ENCODE data around the gene NRBP1.

The NRBP1 gene

GRCh38 chr2:27400348-27401135 is 27.9 kb upstream of the NRBP1 start:
- no peak for TF ChIP-seq SPI1 (IDR thresholded peaks at IDR 0.05; ENCODE audit: borderline replicate concordance, low read depth)
- no peak for TF ChIP-seq POLR2AphosphoS5 (IDR thresholded peaks at IDR 0.05; ENCODE audit: low read depth)
- TF ChIP-seq, protein P1, sequence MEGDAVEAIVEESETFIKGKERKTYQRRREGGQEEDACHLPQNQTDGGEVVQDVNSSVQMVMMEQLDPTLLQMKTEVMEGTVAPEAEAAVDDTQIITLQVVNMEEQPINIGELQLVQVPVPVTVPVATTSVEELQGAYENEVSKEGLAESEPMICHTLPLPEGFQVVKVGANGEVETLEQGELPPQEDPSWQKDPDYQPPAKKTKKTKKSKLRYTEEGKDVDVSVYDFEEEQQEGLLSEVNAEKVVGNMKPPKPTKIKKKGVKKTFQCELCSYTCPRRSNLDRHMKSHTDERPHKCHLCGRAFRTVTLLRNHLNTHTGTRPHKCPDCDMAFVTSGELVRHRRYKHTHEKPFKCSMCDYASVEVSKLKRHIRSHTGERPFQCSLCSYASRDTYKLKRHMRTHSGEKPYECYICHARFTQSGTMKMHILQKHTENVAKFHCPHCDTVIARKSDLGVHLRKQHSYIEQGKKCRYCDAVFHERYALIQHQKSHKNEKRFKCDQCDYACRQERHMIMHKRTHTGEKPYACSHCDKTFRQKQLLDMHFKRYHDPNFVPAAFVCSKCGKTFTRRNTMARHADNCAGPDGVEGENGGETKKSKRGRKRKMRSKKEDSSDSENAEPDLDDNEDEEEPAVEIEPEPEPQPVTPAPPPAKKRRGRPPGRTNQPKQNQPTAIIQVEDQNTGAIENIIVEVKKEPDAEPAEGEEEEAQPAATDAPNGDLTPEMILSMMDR (IDR thresholded peaks at IDR 0.05; ENCODE audit: insufficient read depth, low read length), result no peak
- no peak for TF ChIP-seq GABPA (IDR thresholded peaks at IDR 0.05; ENCODE audit: low read depth)
- TF ChIP-seq REST (IDR thresholded peaks at IDR 0.05; ENCODE audit: insufficient replicate concordance, low read depth), result no peak
- no peak for DNase-seq (ENCODE audit: low read depth in 1 of 2, low spot score in 1 of 2)
- H3K27ac ChIP-seq (replicated peaks), result no peak overlapping the region
- no peak overlapping the region for H3K4me3 ChIP-seq (replicated peaks; ENCODE audit: insufficient read depth, low read length)
- no peaks in the 10 kb centered on the region for H3K27me3 ChIP-seq (ENCODE audit: insufficient read depth, poor library complexity, severe bottlenecking)

DNA sequence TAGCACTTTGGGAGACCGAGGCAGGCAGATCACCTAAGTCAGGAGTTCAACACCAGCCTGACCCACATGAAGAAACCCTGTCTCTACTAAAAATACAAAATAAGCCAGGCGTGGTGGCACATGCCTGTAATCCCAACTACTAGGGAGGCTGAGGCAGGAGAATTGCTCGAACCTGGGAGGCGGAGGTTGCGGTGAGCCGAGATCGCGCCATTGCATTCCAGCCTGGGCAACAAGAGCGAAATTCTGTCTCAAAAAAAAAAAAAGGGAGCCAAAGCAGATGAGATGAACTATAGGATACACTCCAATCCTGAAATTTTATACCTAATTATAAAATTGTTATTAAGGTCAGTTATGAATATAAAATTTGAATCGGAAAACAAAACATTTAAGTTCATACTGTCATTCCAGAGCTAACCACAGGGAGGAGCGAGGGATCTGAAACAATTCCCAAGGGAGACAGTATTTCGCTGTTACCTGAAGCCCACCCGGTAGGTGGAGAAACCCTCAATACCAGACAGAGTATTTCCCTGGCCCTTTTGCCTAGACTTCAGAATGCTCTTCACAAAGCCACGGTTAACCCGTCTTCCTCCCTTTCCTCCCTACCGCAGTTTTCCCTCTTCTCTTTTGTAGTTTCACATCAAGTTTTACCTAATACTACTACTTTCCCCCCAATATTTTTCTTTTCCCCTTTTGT is 20.5 kb upstream of the NRBP1 start:
- Histone ChIP-seq H3K4me3 (replicated peaks; ENCODE audit: insufficient read depth, low read length) (peak overlapping the region; percentile 95), H3K27ac (replicated peaks) (peak overlapping the region; percentile 88), H3K27me3 (ENCODE audit: insufficient read depth, poor library complexity, severe bottlenecking) (no peaks in the 10 kb centered on the region)
- DNase-seq (ENCODE audit: low read depth in 1 of 2, low spot score in 1 of 2), result peak in 1 of 2 experiments; percentile 21
- TF ChIP-seq, protein P1 (IDR thresholded peaks at IDR 0.05; ENCODE audit: insufficient read depth, low read length), result no peak
- no peak for TF ChIP-seq GABPA (IDR thresholded peaks at IDR 0.05; ENCODE audit: low read depth)
- TF ChIP-seq REST (IDR thresholded peaks at IDR 0.05; ENCODE audit: insufficient replicate concordance, low read depth), result no peak
- TF ChIP-seq POLR2AphosphoS5 (IDR thresholded peaks at IDR 0.05; ENCODE audit: low read depth), result no peak
- no peak for TF ChIP-seq SPI1 (IDR thresholded peaks at IDR 0.05; ENCODE audit: borderline replicate concordance, low read depth)

DNA sequence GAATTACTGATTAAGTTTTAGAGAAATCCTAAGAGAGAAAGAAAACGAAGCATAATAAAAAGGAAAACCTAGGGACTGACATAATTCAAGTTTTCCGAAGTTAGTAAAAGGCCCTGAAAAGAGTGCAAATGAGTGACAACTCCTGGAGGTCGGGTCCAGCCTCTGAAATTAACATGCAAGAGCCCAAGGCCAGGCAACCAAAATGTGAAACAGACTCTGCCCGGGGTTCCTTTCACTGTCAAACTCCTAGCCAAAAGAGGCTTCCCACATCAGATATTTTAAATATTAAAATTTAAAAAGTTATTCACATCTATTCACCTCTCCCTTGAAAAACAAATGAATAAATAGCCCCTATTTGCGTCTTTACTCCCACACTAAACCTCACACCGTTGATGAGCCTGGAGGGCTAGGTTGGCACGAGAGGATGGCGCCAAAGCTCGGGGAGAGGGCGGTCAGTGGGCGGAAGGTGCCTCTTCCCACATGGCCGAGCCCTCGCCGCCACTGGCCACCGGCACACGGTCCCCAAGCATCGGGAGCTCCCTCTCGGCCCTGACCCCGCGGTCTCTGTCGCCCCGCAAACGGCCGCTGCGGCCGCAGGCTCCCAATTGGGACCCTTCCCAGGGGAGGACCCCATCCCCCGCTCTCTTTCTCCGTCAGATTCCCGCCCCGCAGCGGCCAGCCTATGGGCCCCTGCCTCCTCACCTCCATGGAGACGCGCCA is 19.7 kb upstream of the NRBP1 start:
- TF ChIP-seq REST (IDR thresholded peaks at IDR 0.05; ENCODE audit: insufficient replicate concordance, low read depth) (no peak), GABPA (IDR thresholded peaks at IDR 0.05; ENCODE audit: low read depth) (no peak), SPI1 (IDR thresholded peaks at IDR 0.05; ENCODE audit: borderline replicate concordance, low read depth) (no peak)
- TF ChIP-seq, protein P1 (IDR thresholded peaks at IDR 0.05; ENCODE audit: insufficient read depth, low read length), result no peak
- Histone ChIP-seq H3K4me3 (replicated peaks; ENCODE audit: insufficient read depth, low read length) (peak overlapping the region; percentile 95), H3K27ac (replicated peaks) (peak overlapping the region; percentile 88), H3K27me3 (ENCODE audit: insufficient read depth, poor library complexity, severe bottlenecking) (no peaks in the 10 kb centered on the region)
- peak in 1 of 2 experiments; percentile 43 for DNase-seq (ENCODE audit: low read depth in 1 of 2, low spot score in 1 of 2)

Measured in HL-60 (cell line).